Stimulated activated CD4-positive, alpha-beta T cell treated with anti-CD3 and anti-CD28 coated beads, TNF-alpha, amount 100 ng/mL, for 24 hours (primary cell): Measurements from ENCODE around the gene SH2D4B.

Experiments used
- DNase-seq, 3 experiments: peaks; one replicate each; pipeline ENCODE4 v3.0.0-alpha.2; 2020; ENCODE audit warnings: low read depth in 3 of 3

Gene SH2D4B

GRCh38 chr10:80504158-80504811 is 33.4 kb upstream of the SH2D4B start:
- no peak for DNase-seq

- no peak for DNase-seq
These were observed 32.7 kb upstream of the SH2D4B start for GRCh38 chr10:80504897-80505465.

- no peak for DNase-seq
These were observed 31.5 kb upstream of the SH2D4B start for GRCh38 chr10:80506189-80506575.

- DNase-seq, result no peak
These were observed 30.7 kb upstream of the SH2D4B start for GRCh38 chr10:80506836-80507487.

GRCh38 chr10:80509108-80509402 is 28.6 kb upstream of the SH2D4B start:
- no peak for DNase-seq

- DNase-seq, result no peak
These were observed 28.1 kb upstream of the SH2D4B start for GRCh38 chr10:80509403-80510161.

GRCh38 chr10:80512031-80512526 is 25.6 kb upstream of the SH2D4B start:
- no peak for DNase-seq

GRCh38 chr10:80513106-80513505 is 24.6 kb upstream of the SH2D4B start:
- no peak for DNase-seq

- no peak for DNase-seq
These were observed 22.2 kb upstream of the SH2D4B start for GRCh38 chr10:80515511-80515910.

GRCh38 chr10:80515941-80516340 is 21.8 kb upstream of the SH2D4B start:
- DNase-seq, result no peak

- DNase-seq, result no peak
These were observed 21.1 kb upstream of the SH2D4B start for GRCh38 chr10:80516506-80517075.

GRCh38 chr10:80517416-80518142 is 20.1 kb upstream of the SH2D4B start:
- no peak for DNase-seq

GRCh38 chr10:80518143-80518806 is 19.4 kb upstream of the SH2D4B start:
- DNase-seq, result no peak

GRCh38 chr10:80518807-80519360 is 18.8 kb upstream of the SH2D4B start:
- no peak for DNase-seq

GRCh38 chr10:80519936-80520650 is 17.6 kb upstream of the SH2D4B start:
- DNase-seq, result no peak

- no peak for DNase-seq
These were observed 16.8 kb upstream of the SH2D4B start for GRCh38 chr10:80520661-80521470.

GRCh38 chr10:80522756-80523363 is 14.8 kb upstream of the SH2D4B start:
- no peak for DNase-seq

- no peak for DNase-seq
These were observed 13.9 kb upstream of the SH2D4B start for GRCh38 chr10:80523773-80524172.
